GM13976 (cell line): ENCODE results near the gene CIB1.
"Not testable (repeated sequence)": the region's sequence is repeated elsewhere in the genome, so short reads cannot be mapped to it uniquely, and the experiment has no call there.

Experiments used
- DNase-seq: peaks from one replicate; pipeline ENCODE4 v3.0.0; 2012; ENCODE audit warnings: low spot score
- in situ Hi-C: fragments of 300-500 bp; cut with MboI; formaldehyde crosslinking; loops from one replicate; pipeline ENCODE4 v1.12.0; 2022; ENCODE audit warnings: low sequenced_read_pairs, mixed read lengths, inconsistent platforms; ENCODE audit not compliant: unreplicated experiment
- TF ChIP-seq, protein P1 (sequence below): IDR thresholded peaks from 2 replicates; pipeline ENCODE4 v1.5.1; 2012; ENCODE audit warnings: borderline replicate concordance, mild to moderate bottlenecking; ENCODE audit not compliant: insufficient read depth; ENCODE audit errors: extremely low read depth, missing control alignments, control extremely low read depth

CIB1 gene

DNA sequence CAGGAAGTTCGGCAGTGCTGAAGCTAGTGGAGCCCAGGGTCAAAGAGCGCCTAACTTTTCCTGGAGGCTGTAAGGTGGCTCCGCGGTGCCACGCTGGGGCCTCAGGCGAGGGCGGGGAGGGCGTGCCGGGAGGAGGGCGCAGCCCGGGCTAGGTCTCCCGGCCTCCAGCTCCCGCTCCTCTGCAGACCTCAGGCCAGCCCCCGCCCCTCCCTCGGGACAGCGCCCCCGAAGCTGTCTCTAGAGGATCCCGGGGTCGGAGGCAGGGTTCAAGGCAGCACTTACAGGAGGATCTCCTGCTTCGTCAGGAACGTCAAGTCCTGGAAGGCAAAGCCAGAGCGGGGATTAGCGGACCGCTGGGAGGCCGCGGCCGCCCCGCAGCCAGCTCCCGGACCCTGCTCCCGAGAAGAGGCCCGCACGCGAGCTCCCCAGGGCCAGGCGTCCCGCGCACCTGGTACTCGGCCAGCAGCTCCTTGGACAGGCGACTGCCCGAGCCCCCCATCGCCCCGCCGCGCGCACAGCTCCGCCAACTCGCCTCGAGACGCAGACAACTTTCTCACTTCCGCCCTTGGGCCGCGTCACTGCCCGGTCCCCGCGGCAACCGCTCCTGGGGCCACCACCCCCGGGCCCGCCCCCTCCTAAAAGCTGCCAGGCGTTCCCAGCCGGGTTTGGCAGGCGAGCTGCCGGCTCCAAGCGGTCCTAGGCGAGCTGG is at the start of gene CIB1:
Gene CIB1 (minus strand): TSS at position 555 of the 709 bp plus-strand sequence. CDS start 56 bp downstream, at position 499.
- TF ChIP-seq, protein P1, sequence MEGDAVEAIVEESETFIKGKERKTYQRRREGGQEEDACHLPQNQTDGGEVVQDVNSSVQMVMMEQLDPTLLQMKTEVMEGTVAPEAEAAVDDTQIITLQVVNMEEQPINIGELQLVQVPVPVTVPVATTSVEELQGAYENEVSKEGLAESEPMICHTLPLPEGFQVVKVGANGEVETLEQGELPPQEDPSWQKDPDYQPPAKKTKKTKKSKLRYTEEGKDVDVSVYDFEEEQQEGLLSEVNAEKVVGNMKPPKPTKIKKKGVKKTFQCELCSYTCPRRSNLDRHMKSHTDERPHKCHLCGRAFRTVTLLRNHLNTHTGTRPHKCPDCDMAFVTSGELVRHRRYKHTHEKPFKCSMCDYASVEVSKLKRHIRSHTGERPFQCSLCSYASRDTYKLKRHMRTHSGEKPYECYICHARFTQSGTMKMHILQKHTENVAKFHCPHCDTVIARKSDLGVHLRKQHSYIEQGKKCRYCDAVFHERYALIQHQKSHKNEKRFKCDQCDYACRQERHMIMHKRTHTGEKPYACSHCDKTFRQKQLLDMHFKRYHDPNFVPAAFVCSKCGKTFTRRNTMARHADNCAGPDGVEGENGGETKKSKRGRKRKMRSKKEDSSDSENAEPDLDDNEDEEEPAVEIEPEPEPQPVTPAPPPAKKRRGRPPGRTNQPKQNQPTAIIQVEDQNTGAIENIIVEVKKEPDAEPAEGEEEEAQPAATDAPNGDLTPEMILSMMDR, result no peak
- in situ Hi-C loops, result no loop called here
- DNase-seq, result peak; percentile 99

DNA sequence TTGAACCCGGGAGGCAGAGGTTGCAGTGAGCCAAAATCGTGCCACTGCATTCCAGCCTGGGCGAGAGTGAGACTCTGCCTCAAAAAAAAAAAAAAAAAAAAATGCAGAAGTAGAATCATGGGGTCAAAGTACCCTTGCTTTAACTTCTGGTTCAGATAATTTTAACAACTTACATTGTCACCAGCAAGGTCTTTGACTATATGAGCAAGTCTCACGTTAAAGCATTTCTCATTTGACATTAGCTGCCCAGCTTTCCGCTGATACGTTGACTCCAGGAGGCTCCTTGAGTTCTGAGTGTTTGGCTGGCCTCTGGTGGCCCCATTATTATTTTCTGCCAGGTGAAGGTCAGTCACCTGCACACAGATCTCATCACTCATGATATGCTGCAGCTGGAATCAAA is 47.9 kb upstream of the CIB1 start:
- DNase-seq, in situ Hi-C loops: not testable (repeated sequence)

DNA sequence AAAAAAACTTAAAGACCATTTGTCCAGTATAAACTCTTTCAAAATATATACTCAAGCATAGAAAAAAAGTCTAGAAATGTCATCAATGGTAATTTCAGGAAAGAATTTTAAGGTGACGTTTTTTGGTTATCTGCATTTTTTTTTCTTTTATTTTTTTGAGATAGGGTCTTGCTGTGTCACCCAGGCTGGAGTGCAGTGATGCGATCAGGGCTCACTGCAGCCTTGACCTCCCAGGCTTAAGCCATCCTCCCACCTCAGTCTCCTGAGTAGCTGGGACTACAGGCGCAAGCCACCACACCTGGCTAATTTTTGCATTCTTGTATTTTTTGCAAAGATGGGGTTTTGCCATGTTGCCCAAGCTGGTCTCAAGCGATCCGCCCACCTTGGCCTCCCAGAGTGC is 47.0 kb upstream of the CIB1 start:
- in situ Hi-C loops, DNase-seq: not testable (repeated sequence)

DNA sequence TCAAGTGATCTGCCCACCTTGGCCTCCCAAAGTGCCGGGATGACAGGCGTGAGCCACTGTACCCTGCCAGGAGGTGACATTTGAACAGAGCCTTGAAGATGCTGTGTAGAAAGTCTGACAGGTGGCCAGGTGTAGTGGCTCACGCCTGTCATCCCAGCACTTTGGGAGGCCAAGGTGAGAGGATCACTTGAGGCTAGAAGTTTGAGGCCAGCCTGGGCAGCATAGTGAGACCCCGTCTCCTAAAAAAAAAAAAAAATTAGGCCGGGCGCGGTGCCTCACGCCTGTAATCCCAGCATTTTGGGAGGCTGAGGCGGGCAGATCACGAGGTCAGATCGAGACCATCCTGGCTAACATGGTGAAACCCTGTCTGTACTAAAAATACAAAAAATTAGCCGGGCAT is 44.7 kb upstream of the CIB1 start:
- in situ Hi-C loops, DNase-seq: not testable (repeated sequence)

DNA sequence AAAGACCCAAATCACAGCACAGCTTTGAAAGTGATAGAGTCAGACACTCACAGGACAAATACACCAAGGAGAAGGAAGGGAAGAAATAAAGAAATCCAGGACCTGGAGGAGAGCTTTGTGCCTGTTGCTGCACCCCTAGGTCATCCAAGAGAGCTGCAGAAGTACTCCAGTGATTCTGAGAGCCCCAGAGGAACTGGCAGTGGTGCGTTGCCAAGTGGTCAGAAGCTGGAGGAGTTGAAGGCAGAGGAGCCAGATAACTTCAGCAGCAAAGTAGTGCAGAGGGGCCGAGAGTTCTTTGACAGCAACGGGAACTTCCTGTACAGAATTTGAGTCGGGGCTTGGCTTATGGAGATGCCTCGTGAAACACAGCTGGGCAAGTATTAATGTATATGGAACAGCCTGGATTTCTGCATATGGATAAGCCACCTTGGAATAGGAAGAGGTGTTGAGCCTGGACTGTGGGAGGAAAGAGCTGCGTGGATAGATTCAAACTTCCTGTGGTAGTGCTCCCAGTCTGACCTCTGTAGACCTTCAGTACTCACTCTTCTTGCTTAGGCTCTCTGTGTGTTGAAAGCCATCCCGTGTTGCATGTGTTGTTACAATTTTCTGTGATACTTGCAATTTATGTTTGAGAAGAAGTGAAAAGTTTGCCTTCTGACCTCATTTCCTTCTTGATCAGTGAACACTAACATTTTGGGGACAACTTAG is 37.9 kb upstream of the CIB1 start:
- TF ChIP-seq, protein P1, result no peak
- DNase-seq, result no peak
- in situ Hi-C loops, result no loop called here

DNA sequence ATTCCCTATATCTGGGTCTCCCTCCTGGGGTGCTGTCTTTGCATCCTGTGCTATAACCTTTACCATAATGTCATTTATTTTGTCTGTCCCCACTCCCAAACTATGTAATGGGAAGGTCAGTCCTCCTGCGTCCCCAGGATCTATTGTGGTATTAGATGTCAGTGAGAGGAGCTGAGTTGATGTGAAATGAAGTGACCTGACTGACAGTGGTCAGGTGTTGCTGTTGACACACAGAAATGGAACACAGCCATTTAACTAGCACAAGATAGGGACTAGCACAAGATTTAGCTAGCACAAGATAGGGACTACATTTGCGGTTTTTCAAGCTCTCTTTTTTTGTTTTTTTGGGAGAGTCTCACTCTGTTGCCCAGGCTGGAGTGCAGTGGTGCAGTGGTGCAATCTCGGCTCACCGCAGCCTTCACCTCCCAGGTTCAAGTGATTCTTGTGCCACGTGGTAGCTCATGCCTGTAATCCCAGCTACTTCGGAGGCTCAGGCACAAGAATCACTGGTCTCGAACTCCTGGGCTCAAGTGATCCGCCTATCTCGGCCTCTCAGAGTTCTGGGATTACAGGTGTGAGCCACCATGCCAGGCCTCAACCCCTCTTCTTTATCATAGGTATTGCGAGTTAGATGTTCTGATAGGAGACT is 36.9 kb upstream of the CIB1 start:
- in situ Hi-C loops, result no loop called here
- DNase-seq, result no peak
- TF ChIP-seq, protein P1, result no peak

DNA sequence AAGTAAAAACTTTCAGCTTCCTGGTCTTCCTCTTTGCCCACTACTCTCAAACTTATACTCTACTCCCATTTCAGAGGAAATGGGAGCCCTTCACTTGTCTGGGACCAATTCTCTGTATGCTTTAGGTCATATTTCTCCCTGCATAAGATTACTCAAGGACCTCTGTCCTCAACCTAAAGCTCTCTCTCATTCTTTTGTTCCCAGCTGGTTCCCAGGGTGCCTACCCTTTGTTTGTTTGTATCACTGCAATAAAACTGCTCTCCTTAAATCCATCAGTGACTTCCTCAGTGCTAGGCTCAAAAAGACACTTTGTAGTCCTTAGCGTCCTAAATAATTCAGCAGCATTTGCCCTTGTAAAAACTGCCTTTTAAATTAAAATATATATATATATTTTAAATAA is 34.7 kb upstream of the CIB1 start:
- DNase-seq, result no peak
- in situ Hi-C loops, result no loop called here

DNA sequence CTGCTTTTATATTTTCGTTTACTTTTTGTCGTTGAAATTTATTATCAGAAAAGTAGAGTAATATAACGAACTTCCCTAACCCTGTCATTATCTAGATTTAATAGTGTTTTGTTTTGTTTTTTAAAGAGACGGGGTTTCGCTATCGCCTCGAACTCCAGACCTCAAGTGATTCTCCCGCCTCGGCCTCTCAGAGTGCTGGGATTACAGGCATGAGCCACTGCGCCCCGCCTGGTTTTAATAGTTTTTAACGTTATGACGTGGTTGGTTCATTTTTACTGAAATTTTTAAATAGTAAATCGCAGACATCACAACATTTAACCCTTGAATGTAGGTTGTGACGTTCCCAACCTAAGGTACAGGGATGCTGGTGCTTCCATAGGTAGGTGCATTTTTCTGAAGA is 32.7 kb upstream of the CIB1 start:
- no peak for DNase-seq
- in situ Hi-C loops, result no loop called here
- TF ChIP-seq, protein P1, result no peak

More for the DNA sequence above, 34.7 kb upstream of the CIB1 start:
- TF ChIP-seq, protein P1, result no peak
